ENCODE results near the gene RAF1.
"Not testable (repeated sequence)": the region's sequence is repeated elsewhere in the genome, so short reads cannot be mapped to it uniquely, and the experiment has no call there.

RAF1 gene

DNA sequence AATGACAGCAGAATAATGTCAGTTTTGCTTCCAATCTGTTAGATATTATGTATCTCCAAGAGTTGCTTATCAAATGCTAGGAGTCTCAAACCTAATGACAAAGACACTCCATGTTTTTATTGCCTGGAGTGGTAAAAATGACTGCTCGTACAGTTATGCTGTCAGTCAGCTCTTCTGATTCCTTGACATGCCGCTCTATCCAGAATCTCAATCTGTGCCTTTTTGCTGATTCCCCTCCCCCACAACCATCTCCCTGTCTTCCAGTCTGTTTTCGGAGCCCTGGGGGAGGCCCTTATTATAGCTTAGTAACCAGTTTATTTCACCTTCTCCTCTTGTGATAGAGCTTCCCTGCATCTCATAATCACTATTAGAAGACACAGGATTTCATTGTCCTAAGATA, 104.4 kb downstream of the RAF1 start:
- no peak for DNase-seq (ENCODE audit: low read depth in 2 of 2)

- DNase-seq (ENCODE audit: low read depth in 2 of 2): no peak
These were observed 105.2 kb downstream of the RAF1 start for GRCh38 chr3:12558706-12559105.

DNA sequence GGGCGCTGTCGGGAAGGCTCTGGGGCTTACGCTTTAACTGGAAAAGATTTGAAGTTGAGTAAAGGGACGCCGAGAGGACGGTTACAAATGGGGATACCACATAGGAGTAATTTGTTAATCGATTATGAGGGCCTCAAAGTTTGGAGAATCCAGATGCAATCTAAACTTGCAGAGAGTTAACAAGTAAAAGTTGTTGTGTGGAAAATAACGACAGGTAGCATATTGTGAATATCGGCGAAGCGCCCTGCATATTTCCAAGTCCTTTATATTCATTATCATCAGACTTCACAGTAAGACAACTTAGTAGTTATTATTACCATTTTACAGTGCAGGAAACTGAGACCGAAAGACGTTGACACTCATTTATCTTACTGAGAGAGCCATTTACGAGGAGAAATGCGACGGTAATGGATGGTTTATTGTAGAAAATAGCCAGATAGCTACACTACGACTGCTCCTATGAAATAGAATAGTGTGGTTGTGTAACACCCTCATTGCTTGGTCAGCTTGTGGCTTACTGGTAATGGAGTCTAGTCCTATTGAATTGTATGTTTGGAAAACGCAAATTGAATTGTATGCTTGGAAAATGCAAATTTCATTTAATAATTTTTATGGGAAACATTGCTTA, 106.3 kb downstream of the RAF1 start:
- no peak for DNase-seq (ENCODE audit: low read depth in 2 of 2)

DNA sequence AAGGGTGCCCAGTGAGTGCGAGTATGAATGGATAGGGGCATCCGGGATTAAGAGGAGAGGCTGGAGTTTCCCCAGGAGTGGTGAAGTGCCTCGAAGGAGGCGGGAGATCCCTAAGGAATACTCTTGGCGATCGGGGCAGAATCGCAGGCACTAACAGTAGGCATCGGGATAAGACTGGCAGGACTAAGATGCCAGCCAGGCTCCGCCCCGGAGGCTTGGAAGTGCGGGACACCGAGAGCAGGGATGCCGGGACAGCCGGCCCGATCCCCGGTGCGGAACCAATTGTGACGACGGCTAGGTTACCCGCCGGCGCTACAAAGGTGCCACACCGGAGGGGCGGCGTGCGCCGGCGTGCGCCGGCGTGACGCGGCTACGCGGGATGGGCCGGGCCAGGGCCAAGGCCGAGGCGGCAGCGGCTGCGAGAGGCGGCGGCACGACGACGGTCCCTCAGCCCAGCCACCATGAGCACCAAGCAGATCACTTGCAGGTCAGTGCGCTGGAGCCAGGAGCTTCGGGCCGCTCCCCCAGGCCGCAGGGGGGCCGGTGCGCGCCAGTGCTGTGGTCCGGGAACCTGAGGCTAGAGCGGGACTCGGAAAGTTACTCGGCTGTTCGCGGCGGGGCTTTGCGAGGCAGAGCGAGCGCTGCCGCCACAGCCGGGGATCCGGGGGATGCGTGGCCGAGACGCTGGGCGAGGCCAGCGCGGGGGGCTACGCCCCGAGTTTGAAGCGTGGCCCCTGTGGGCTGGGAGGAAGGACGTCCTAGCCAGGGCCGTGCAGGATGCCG, 107.0 kb downstream of the RAF1 start, which contains the start of gene MKRN2:
TSS of gene MKRN2 (plus strand) at position 398 of the 783 bp plus-strand sequence. CDS start at position 462, 64 bp downstream.
- peak; percentile 56 to 62 for DNase-seq (ENCODE audit: low read depth in 2 of 2)

- DNase-seq (ENCODE audit: low read depth in 2 of 2): no peak
These were observed 107.6 kb downstream of the RAF1 start for GRCh38 chr3:12556314-12556689.

GRCh38 chr3:12553921-12554391, 110.0 kb downstream of the RAF1 start:
- no peak for DNase-seq (ENCODE audit: low read depth in 2 of 2)

- DNase-seq (ENCODE audit: low read depth in 2 of 2): no peak
These were observed 113.8 kb downstream of the RAF1 start for GRCh38 chr3:12549971-12550760.

- no peak for DNase-seq (ENCODE audit: low read depth in 2 of 2)
These were observed 118.5 kb downstream of the RAF1 start, which contains the start of gene MKRN2OS for GRCh38 chr3:12545473-12545791. MKRN2OS (minus strand) TSS chr3:12545499; CDS start chr3:12545464, 35 bp downstream.

DNA sequence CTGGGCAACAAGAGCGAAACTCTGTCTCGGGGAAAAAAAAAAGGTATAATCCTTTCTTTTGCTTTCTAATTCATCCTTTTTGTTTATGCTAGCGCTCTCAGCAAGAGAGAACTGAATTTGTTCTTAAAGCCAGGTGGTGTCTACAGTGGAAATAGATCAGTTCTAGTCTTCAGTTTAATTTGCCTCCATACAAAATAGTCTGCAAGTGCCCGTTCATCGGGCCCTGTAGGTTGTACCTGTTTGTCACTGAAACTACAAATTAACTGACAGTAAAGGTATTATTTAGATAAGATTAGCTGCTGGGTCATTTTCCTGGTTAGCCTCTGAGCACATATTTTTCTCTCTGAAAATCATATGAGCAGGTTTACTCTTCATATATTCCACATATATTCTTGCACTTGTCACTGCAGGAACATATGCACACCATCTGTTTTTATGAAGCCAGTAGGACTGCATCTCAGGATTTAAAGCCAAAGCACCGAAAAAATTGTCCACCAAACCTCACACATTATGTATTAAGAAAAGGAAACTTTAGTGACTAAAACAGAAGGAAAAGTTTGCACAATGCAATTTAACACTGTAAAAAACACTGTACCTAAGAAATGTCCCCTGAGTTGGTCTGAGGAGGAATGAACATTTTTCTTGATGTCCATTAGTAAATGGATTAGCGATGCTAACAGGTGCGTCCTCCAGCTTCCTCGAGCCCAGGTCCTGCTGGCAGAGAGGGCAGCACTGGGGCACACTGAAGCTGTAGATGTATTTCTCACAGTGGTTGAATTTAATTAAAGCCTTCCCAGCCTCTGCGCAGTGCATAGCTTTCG, 119.1 kb downstream of the RAF1 start:
- DNase-seq (ENCODE audit: low read depth in 2 of 2): no peak

- not testable (repeated sequence) for DNase-seq (ENCODE audit: low read depth in 2 of 2)
These were observed 120.4 kb downstream of the RAF1 start for GRCh38 chr3:12543497-12543896.

- no peak for DNase-seq (ENCODE audit: low read depth in 2 of 2)
These were observed 122.3 kb downstream of the RAF1 start for GRCh38 chr3:12541625-12542024.

DNA sequence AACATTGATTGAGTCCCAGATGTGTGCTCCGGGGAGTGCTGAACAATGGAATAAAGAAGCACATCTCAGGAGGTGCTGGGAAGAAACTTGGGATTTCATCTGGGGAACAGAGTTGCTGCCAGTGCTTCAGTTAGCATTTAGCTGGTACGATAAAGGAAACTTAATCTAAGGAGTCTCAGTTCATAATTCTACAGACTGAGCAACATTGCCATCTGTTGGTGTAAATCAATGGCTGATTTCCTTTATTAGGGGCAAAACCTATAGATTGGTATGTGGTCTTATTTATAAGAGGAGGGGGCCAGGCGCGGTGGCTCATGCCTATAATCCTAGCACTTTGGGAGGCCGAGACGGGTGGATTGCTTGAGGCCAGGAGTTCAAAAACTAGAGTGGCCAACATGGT, 127.5 kb downstream of the RAF1 start:
- no peak for DNase-seq (ENCODE audit: low read depth in 2 of 2)
